GM13977 (cell line): ENCODE data around the gene FARS2.

Experiments
- DNase-seq: peaks from one replicate; pipeline ENCODE4 v3.0.0; 2012; ENCODE audit warnings: low spot score
- CTCF ChIP-seq: IDR thresholded peaks from 2 replicates; pipeline ENCODE4 v1.5.1; 2012; ENCODE audit warnings: mild to moderate bottlenecking, control low read depth; ENCODE audit not compliant: insufficient read depth; ENCODE audit errors: extremely low read depth, missing control alignments
- in situ Hi-C: fragments of 300-500 bp; cut with MboI; formaldehyde crosslinking; loops from one replicate; pipeline ENCODE4 v1.12.0; 2022; ENCODE audit warnings: low sequenced_read_pairs, low pct_unique_long_range_greater_than_20kb, mixed read lengths, inconsistent platforms; ENCODE audit not compliant: unreplicated experiment

FARS2 gene

GRCh38 chr6:5624256-5624655, 362.9 kb downstream of the FARS2 start:
- DNase-seq = no peak
- in situ Hi-C loops = no loop called here
- TF ChIP-seq CTCF = no peak

- no peak for TF ChIP-seq CTCF
- DNase-seq = peak; percentile 31
- in situ Hi-C loops = no loop called here
Observed at GRCh38 chr6:5626727-5627426, 365.6 kb downstream of the FARS2 start.

- in situ Hi-C loops = no loop called here
- DNase-seq = no peak
Observed at GRCh38 chr6:5630636-5631035, 369.3 kb downstream of the FARS2 start.

GRCh38 chr6:5632348-5632935, 371.1 kb downstream of the FARS2 start:
- no peak for DNase-seq
- no peak for TF ChIP-seq CTCF
- in situ Hi-C loops = no loop called here

More at GRCh38 chr6:5630636-5631035, 369.3 kb downstream of the FARS2 start:
- no peak for TF ChIP-seq CTCF

GRCh38 chr6:5634525-5634924, 373.2 kb downstream of the FARS2 start:
- no peak for TF ChIP-seq CTCF
- no peak for DNase-seq
- in situ Hi-C loops = no loop called here

GRCh38 chr6:5636210-5637030, 375.1 kb downstream of the FARS2 start:
- no peak for DNase-seq
- in situ Hi-C loops = no loop called here
- no peak for TF ChIP-seq CTCF
